Activated gamma-delta T cell treated with Interleukin-2 at 50 U/mL for 16 hours (primary cell): Measurements from ENCODE around the gene SPRN.
"Not testable (repeated sequence)": the region's sequence is repeated elsewhere in the genome, so short reads cannot be mapped to it uniquely, and the experiment has no call there.

Experiments used
- DNase-seq: peaks from one replicate; pipeline ENCODE4 v3.0.0-alpha.2; 2020

The SPRN gene

GRCh38 chr10:133424601-133425000 is at the start of gene SPRN:
SPRN (minus strand) TSS chr10:133424625; CDS start chr10:133423681, 944 bp downstream.
- not testable (repeated sequence) for DNase-seq

- no peak for DNase-seq
Measured at GRCh38 chr10:133474027-133474426, 49.6 kb upstream of the SPRN start.

- DNase-seq = no peak
Measured at GRCh38 chr10:133473270-133473669, 48.8 kb upstream of the SPRN start.

- DNase-seq = no peak
Measured at GRCh38 chr10:133471300-133472109, 47.1 kb upstream of the SPRN start.

GRCh38 chr10:133469205-133469604 is 44.8 kb upstream of the SPRN start:
- not testable (repeated sequence) for DNase-seq

GRCh38 chr10:133467286-133467911 is 43.0 kb upstream of the SPRN start:
- no peak for DNase-seq

- DNase-seq = no peak
Measured at GRCh38 chr10:133466683-133467275, 42.4 kb upstream of the SPRN start.

GRCh38 chr10:133465950-133466474 is 41.6 kb upstream of the SPRN start:
- no peak for DNase-seq

- no peak for DNase-seq
Measured at GRCh38 chr10:133465191-133465949, 40.9 kb upstream of the SPRN start.

GRCh38 chr10:133464582-133465031 is 40.2 kb upstream of the SPRN start:
- no peak for DNase-seq

GRCh38 chr10:133462512-133463305 is 38.3 kb upstream of the SPRN start:
- DNase-seq = no peak

GRCh38 chr10:133461841-133462240 is 37.4 kb upstream of the SPRN start:
- DNase-seq = no peak

- DNase-seq = no peak
Measured at GRCh38 chr10:133461027-133461426, 36.6 kb upstream of the SPRN start.

- no peak for DNase-seq
Measured at GRCh38 chr10:133460208-133460769, 35.9 kb upstream of the SPRN start.

GRCh38 chr10:133459454-133460207 is 35.2 kb upstream of the SPRN start:
- DNase-seq = no peak

GRCh38 chr10:133458710-133459453 is 34.5 kb upstream of the SPRN start:
- no peak for DNase-seq

GRCh38 chr10:133458021-133458709 is 33.7 kb upstream of the SPRN start:
- no peak for DNase-seq

- DNase-seq = no peak
Measured at GRCh38 chr10:133457100-133457841, 32.8 kb upstream of the SPRN start.
